ENCODE data around the gene OR4C6.

OR4C6 gene

DNA sequence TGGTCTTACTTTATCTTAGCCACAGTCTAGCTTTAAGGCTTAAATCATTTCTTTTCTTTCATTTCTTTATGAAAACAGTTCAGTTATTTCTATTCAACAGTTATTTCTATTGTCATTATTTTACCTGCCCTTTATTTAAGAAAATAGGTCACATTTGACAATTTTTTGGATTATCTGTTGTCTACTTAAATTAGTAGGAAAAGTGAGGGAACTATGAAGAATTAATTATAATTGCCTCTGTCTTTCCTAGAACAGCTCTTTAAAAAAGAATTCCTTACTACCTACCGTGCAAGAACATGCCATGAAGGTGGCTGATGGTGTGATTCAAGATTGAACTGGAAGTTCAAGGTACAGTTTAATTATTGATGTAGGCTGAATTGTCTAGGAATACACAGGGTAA, at the start of gene OR4C6:
Gene OR4C6, plus strand, starts transcription at position 301 of the 400 bp plus-strand sequence. CDS start 2,966 bp downstream, outside the sequence.
- no peak for DNase-seq

DNA sequence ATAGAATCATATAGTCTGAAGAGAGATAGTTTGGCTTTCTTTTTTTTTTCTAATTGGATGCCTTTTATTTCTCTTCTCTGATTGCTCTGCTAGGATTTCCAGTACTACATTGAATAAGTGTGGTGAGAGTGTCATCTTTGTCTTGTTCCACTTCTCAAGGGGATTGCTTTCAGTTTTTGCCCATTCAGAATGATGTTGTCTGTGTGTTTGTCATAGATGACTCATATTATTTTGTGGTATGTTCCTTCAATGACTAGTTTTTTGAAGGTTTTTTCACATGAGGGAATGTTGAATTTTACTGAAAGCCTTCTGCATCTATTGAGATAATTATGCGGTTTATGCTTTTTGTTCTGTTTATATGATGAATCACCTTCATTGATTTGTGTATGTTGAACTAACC, 37.5 kb upstream of the OR4C6 start:
- DNase-seq, result no peak

DNA sequence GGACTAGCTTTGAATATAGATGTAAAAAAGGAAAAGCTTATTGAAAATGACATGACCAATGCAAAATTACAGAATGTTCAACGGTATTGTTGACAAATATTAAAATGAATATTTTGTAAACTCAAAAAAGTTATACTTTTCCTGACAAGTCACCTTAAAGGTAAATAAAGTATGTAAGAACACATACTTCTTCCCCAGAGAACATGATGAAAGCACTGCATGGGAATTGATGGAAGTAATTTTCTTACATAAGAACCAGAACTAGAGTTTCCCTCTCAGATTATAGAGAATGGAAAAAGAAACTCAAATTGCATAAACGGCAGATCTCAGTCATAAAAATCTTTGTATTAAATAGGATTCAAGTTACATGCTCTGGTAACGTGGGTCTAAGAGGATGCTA, 27.2 kb upstream of the OR4C6 start, which contains the start of gene OR4P4:
Gene OR4P4, plus strand, starts transcription at position 301 of the 400 bp plus-strand sequence.
- no peak for DNase-seq

DNA sequence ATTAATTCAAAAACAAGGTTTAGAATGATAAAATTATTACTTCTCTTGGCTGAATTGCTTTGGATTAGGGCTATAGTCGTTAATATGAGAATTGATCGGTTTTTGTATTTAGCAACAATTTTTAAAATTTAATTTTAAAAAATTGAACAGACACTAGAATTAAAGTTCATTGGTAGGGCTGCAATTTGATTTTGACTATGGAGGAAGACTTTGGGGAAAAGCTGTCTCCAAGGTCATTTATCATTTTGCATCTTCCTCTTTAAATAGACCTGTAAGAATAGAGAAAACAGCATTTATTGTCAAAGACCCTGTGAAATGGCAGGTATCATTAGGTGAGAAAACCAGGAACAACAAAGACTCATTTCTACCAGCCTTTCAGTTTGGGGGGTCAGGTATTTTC, 14.0 kb upstream of the OR4C6 start, which contains the start of gene OR4S2:
Gene OR4S2, plus strand, starts transcription at position 301 of the 400 bp plus-strand sequence. CDS start 2,577 bp downstream, outside the sequence.
- no peak for DNase-seq

DNA sequence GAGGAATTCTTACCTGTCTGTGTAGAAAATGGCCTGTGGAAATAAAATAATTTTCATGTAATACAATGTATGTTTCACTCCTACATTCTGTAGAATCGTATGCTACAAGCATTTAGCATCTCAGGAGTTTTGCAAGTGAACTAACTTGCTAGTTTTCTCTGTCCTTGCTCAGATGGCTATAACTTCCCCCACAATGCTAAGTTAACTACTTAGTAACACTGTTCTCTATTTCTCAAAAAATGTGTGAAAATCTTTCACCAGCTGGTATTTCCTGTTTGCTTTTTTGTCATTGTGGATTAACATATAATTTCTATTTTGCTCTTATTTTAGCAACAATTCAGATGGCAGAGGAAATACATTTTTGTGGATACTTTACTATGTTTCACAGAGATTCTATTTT, 9.4 kb upstream of the OR4C6 start:
- no peak for DNase-seq

DNA sequence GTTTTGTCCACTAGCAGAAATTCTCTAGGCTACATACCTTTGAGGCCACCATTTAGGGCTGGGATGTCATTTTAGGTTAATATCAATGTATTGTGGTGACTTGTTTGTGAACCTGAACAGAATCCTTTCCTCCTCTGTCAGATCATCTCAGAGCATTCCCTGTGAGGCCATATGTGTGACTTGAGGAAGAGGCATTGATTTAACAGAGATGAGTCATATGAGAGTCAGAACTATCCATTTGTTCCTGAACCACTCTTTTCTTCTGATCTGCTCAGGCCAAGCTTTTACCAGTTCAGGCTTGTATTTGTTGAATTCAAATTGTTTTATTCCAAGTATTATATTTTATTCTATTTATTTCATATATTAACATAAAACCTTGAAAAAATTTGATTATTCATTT, 6.9 kb upstream of the OR4C6 start:
- DNase-seq, result no peak

DNA sequence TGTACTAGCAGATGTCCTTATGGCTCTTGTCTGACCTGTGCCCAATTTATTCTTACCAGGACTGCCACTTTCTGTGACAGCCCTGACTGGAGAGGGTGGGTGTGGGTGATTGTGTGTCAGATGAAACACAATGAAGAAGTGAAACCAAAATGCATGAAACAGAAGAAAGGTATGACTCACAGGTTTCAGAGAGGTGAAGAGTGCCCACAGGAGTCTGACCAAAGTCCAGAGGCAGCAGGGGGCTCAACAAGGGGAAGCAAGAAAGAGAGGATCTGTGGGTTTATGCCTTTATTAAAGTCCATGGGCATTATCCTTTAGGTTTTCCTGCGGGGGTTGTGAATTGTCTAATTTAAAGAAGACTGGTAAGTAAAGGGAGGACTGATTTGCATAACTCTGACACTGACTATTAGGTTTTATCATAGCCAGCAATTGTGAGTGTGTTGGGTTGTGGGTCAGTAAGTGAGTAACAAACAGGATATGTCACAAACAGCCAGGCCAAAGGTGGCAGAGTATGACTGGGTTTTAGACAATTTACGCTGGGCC, 3.9 kb upstream of the OR4C6 start:
- no peak for DNase-seq

DNA sequence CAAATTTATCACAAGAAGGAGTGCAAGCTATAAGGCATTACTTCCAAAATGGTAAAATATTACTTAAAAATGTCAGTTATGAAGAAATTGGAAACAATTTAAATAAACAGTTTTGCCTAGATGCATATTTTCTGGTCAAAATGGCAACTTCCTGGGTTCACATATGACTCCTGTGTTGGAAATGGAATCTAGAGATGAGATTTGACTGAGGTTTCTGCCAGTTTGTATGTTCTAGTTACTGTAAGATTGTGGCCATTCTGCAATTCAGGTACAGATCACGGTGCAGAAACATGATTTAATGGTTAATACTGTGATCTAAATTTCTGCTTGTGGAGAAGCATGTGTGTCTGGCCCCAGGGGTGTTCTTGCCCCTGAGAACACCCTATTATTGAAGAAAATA, 3.4 kb upstream of the OR4C6 start:
- DNase-seq, result no peak

DNA sequence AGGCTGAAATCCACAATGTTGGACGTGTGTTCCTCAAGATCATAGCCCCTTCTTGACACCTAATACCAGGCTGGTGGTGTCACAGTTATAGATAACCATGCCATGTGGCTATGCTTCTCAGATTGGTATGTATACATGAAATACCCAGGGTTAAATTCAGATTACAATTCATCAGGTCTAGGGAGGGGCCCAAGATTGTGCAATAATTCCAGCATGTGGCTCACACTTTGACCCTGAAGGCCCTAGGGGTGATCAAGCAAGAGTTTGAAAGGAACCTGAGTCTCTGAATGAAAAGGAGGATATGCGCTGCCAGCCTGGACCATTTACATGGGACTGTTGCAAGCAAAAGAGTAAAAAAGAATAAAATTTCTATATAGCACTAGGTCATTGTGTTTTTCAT, 7.4 kb downstream of the OR4C6 start:
- DNase-seq, result no peak

DNA sequence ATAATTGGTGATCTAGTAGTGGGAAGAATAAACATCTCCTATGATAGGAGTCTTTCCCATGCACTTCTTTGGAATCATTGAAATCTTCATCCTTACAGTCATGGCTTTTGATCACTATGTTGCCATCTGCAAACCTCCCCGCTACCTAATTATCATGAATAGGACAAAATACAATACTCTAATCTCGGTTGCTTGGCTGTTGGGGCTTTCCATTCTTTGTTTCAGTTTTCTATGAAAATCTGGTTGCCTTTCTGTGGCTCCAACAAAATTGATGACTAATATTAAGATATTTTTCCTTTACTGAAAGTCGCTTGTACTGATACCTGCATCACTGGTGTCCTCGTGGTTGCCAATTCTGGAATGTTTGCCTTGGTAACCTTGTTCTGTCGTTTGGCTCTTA, 11.9 kb downstream of the OR4C6 start:
- no peak for DNase-seq

DNA sequence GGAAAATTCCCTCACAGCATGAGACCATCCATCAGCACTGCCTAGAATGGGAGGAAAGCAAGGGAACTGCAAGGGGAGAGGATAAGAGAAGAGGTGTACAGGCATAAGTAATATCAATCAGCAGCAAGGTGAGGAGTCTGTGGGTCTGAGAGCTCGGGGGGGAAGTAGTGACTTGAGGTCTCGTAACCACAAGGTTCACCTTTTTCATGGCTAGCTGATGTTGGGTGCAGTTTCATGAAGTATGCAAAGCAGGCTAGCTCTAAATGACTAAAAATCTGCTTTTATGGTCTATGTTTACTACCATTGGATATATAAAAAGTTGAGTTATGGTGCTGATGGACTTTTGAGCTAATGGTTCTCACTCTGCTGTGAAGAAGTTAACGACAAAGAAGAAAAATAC, 35.8 kb downstream of the OR4C6 start:
- DNase-seq, result no peak

DNA sequence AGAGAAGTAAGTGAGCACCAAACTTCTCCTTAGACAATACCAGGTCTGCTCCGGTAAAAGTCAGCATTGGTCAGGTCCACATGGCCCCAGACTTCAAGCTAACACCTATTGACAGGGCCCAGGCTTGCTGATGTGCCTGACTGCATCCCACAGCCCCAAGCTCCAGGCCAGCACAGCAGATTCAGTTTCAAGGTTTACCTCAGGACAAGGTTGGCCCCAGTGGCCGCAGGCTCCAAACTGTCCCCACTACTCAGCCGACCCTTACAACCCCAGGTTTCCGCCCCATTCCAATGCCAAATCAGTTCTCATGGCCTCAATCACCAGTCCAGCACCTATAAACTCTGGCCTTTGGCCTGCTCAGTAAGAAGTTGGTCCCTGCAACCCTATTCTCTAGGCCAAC, 39.4 kb downstream of the OR4C6 start:
- DNase-seq, result no peak

DNA sequence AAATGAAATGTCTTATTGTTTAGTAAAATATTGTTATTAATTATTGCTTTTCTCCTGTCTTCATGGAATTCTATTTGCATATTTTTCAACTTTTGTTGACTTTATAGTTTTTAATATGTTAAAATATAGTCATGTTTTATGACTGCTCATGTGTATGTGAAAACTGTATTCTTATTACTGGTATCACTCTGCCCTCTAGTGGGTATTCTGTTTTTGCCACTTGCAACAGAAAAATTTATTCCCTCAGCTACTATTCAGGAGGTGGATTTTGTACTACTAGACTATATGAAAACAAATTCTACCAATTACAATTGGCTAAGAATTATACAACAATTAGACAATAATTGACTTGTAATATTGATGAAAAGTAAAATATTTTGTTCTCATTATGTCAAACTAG, 45.0 kb downstream of the OR4C6 start:
- DNase-seq, result no peak

DNA sequence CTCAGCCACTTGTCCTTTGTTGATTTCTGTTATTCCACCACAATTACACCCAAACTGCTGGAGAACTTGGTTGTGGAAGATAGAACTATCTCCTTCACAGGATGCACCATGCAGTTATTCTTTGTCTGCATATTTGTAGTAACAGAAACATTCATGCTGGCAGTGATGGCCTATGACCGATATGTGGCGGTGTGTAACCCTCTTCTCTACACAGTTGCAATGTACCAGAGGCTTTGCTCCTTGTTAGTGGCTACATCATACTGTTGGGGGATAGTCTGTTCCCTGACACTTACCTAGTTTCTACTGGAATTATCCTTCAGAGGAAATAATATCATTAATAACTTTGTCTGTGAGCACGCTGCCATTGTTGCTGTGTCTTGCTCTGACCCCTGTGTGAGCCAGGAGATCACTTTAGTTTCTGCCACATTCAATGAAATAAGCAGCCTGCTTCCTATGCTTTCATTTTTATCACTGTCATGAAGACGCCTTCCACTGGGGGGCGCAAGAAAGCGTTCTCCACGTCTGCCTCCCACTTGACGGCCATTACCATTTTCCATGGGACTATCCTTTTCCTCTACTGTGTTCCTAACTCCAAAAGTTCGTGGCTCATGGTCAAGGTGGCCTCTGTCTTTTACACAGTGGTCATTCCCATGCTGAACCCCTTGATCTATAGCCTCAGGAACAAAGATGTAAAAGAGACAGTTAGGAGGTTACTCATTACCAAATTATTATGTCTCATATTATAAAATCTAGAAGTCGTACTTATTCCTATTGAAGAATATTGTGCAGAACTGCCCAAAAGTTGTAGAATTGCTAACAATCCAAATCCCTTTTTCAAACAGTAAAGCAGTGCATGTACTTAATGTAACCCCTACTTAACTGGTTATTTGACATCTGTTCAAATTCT, 53.2 kb downstream of the OR4C6 start:
- DNase-seq, result no peak
